NB4 (cell line): ENCODE results near the gene SOX21.
A peak's percentile ranks its signal among the peaks of the same experiment; 100 is the strongest.

Source experiments
- DNase-seq: peaks from one replicate; pipeline ENCODE4 v3.0.0; 2010; ENCODE audit warnings: low read depth
- H3K4me3 ChIP-seq: one replicate; pipeline ENCODE4 v1.5.1; 2011; ENCODE audit warnings: mild to moderate bottlenecking, low read depth, low read length, moderate library complexity
- CTCF ChIP-seq: IDR thresholded peaks from one replicate; pipeline ENCODE4 v1.5.1; 2012; ENCODE audit warnings: low read depth, low read length
- MAX ChIP-seq: IDR thresholded peaks from 2 replicates; pipeline ENCODE4 v1.6.1; 2011; ENCODE audit warnings: low read depth, low read length
- MYC ChIP-seq: IDR thresholded peaks from 2 replicates; pipeline ENCODE4 v1.6.1; 2011; ENCODE audit warnings: low read depth, low read length
- POLR2A ChIP-seq: IDR thresholded peaks from 2 replicates; pipeline ENCODE4 v1.6.1; 2011; ENCODE audit warnings: mild to moderate bottlenecking; ENCODE audit not compliant: insufficient read length; ENCODE audit errors: extremely low read depth

Gene SOX21

GRCh38 chr13:94661406-94661805, 50.9 kb downstream of the SOX21 start:
- no peak for TF ChIP-seq MAX
- no peak for TF ChIP-seq MYC
- no peak for TF ChIP-seq POLR2A
- TF ChIP-seq CTCF: no peak
- no peak for DNase-seq
- H3K4me3 ChIP-seq: no peak overlapping the region

- TF ChIP-seq CTCF: peak; percentile 26
- no peak for TF ChIP-seq MYC
- TF ChIP-seq POLR2A: no peak
- peak; percentile 18 for DNase-seq
Measured at GRCh38 chr13:94660695-94661326, 51.5 kb downstream of the SOX21 start.

More at GRCh38 chr13:94660695-94661326, 51.5 kb downstream of the SOX21 start:
- H3K4me3 ChIP-seq: no peak overlapping the region
